Bronchus fibroblast of lung (primary cell): ENCODE measurements around the gene DVL1. TPM values are rescaled to one million over a fixed set of nuclear protein-coding genes. Genes with fewer than 3 reads are reported as not detected.

ENCODE experiments used
- total RNA-seq: library from RNA; depleted of rRNA; stranded (reverse); fragments of >200 nt; gene quantifications from 2 replicates; pipeline ENCODE4 v1.2.3, GENCODE V29; 2015

DVL1 gene
- 60.1 and 71.6 TPM in 2 replicates for total RNA-seq

GRCh38 chr1:1349256-1350012 lies at the start of gene DVL1:
Gene DVL1, minus strand, starts transcription at chr1:1349418. Its CDS starts 353 bp downstream, at chr1:1349065.

GRCh38 chr1:1374929-1375662 lies 25.9 kb upstream of the DVL1 start, which contains the start of gene AURKAIP1:
Gene AURKAIP1, minus strand, starts transcription at chr1:1375207. Its CDS starts 451 bp downstream, at chr1:1374756.

GRCh38 chr1:1358433-1359271 lies 9.4 kb upstream of the DVL1 start, which contains the start of gene MXRA8:
Gene MXRA8, minus strand, starts transcription at chr1:1358555. Its CDS starts 51 bp downstream, at chr1:1358504.

GRCh38 chr1:1331068-1331965 lies 17.9 kb downstream of the DVL1 start, which contains the start of gene TAS1R3:
Gene TAS1R3, plus strand, starts transcription at chr1:1331280. Its CDS starts 66 bp downstream, at chr1:1331346.

GRCh38 chr1:1324524-1325287 lies 24.5 kb downstream of the DVL1 start, which contains the start of the genes CPTP and INTS11:
Gene CPTP, plus strand, starts transcription at chr1:1324802. Its CDS starts 2,109 bp downstream, at chr1:1326911.
Gene INTS11, minus strand, starts transcription at chr1:1324660. Its CDS starts 52 bp downstream, at chr1:1324608.

GRCh38 chr1:1307923-1308755 lies 41.1 kb downstream of the DVL1 start, which contains the start of the genes ACAP3 and PUSL1:
Gene ACAP3, minus strand, starts transcription at chr1:1307930. Its CDS starts 115 bp downstream, at chr1:1307815.
Gene PUSL1, plus strand, starts transcription at chr1:1308597. Its CDS starts 47 bp downstream, at chr1:1308644.

Other genes starting within 250 kb of the DVL1 start
- 13.8 and 14.7 TPM in 2 replicates for gene C1orf159, start 233.3 kb downstream of the DVL1 start, total RNA-seq
- gene TTLL10, start 175.5 kb downstream of the DVL1 start, total RNA-seq: not detected in 2 replicates
- 0.34 TPM in 1 of 2 replicates, not detected in the other for gene TNFRSF18, start 142.8 kb downstream of the DVL1 start, total RNA-seq
- 0.17 and 0.30 TPM in 2 replicates for gene TNFRSF4, start 135.3 kb downstream of the DVL1 start, total RNA-seq
- 125 and 128 TPM in 2 replicates for gene SDF4, start 117.4 kb downstream of the DVL1 start, total RNA-seq
- 23.2 and 25.7 TPM in 2 replicates for gene B3GALT6, start 117.2 kb downstream of the DVL1 start, total RNA-seq
- gene C1QTNF12, start 102.7 kb downstream of the DVL1 start, total RNA-seq: 0.17 and 0.59 TPM in 2 replicates
- gene UBE2J2, start 75.6 kb downstream of the DVL1 start, total RNA-seq: 45.9 and 61.7 TPM in 2 replicates
- 0.30 and 1.2 TPM in 2 replicates for gene SCNN1D, start 69.0 kb downstream of the DVL1 start, total RNA-seq
- gene ACAP3, start 41.5 kb downstream of the DVL1 start, total RNA-seq: 27.6 and 28.9 TPM in 2 replicates
- 32.4 and 42.2 TPM in 2 replicates for gene PUSL1, start 40.8 kb downstream of the DVL1 start, total RNA-seq
- gene INTS11, start 24.8 kb downstream of the DVL1 start, total RNA-seq: 112 and 113 TPM in 2 replicates
- gene CPTP, start 24.6 kb downstream of the DVL1 start, total RNA-seq: 26.0 and 29.1 TPM in 2 replicates
- gene TAS1R3, start 18.1 kb downstream of the DVL1 start, total RNA-seq: under 0.01 TPM in 2 replicates
- 382 and 409 TPM in 2 replicates for gene MXRA8, start 9.1 kb upstream of the DVL1 start, total RNA-seq
- gene AURKAIP1, start 25.8 kb upstream of the DVL1 start, total RNA-seq: 193 and 196 TPM in 2 replicates
- 53.2 and 54.5 TPM in 2 replicates for gene CCNL2, start 49.9 kb upstream of the DVL1 start, total RNA-seq
- gene MRPL20, start 57.9 kb upstream of the DVL1 start, total RNA-seq: 153 and 190 TPM in 2 replicates
- 0.45 and 0.50 TPM in 2 replicates for gene ANKRD65, start 71.9 kb upstream of the DVL1 start, total RNA-seq
- gene VWA1, start 86.3 kb upstream of the DVL1 start, total RNA-seq: 7.1 and 7.9 TPM in 2 replicates
- gene ATAD3C, start 100.3 kb upstream of the DVL1 start, total RNA-seq: under 0.01 TPM in 1 of 2 replicates, not detected in the other
- gene ATAD3B, start 122.3 kb upstream of the DVL1 start, total RNA-seq: 25.1 and 26.3 TPM in 2 replicates
- gene ATAD3A, start 162.7 kb upstream of the DVL1 start, total RNA-seq: 65.6 and 66.2 TPM in 2 replicates
- gene TMEM240, start 191.2 kb upstream of the DVL1 start, total RNA-seq: 3.0 and 4.0 TPM in 2 replicates
- gene SSU72, start 225.4 kb upstream of the DVL1 start, total RNA-seq: 115 and 136 TPM in 2 replicates